ENCODE results near the gene MT1F.
"Not testable (repeated sequence)": the region's sequence is repeated elsewhere in the genome, so short reads cannot be mapped to it uniquely, and the experiment has no call there.

MT1F gene

DNA sequence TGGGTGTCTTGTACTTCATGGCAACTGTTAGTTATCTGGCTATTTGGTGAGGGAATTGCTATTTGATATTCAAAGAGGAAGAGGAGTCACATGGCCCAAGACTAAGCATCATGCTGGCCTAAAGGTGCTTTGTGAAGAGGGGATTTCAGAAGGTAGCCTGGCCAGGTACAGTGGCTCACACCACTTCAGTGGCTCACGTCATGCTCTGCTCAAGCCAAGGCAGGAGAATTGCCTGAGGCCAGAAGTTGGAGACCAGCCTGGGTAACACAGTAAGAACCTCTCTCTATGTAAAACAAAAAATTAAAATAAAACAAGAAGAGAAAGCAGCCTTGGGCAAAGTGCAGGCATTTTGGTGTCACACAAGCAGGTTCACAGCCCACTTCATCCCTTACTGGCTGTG, 12.4 kb upstream of the MT1F start:
- no peak for DNase-seq

DNA sequence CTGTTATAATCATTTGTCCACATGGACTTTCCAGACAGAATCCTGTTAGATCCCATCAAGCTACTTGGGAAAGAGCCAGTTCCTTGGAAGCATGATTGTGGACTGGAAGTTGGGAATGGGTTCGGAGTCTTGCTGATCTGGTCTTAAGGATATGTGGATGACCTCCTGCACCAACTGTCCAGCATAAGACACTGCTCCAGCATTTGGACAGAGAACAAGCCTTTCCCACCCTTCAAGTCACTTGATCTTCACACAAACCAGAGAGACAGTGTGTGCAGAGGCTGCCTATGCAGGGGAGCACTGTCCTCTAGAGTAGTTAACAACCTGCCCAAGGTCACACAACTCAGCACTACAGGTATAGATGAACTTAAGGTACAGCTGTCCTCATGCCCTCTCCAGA, 11.9 kb upstream of the MT1F start:
- no peak for DNase-seq

DNA sequence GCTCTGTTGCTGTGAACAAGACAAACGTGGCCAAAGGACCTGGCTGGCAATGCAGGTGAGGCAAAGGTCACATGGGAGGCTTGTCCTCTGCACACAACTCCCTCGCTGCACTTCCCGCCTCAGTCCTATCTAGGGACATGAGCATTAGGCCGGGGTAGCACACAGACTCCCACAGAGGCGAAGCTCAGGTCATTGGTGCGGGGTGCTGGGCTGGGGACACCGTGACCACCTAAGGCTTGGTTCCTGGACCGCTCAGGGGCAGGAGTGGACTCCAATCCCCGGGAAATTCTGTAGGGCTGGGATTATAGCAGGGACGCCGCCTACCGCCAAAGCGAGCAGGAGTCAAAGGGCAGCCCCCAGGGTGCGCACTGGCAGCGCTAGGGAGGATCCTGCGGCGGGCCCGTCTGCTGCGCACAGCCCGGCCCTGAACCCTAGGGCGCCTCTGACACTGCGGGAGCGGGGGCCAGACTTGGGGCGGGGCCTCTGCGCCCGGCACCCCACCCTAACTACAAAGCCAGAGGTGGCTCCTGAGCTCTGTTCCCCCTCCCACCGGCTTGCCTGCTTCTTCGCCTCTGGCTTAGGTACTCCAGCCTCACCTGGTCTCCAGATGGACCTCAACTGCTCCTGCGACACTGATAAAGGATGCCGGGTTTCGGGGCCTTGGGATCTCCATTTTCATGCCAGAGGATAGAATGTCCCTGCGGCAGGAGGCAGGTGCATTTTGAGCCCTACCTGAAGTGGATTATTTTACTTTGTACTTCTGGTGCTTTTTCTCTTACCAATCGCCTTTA, 9.9 kb upstream of the MT1F start:
- DNase-seq: no peak

DNA sequence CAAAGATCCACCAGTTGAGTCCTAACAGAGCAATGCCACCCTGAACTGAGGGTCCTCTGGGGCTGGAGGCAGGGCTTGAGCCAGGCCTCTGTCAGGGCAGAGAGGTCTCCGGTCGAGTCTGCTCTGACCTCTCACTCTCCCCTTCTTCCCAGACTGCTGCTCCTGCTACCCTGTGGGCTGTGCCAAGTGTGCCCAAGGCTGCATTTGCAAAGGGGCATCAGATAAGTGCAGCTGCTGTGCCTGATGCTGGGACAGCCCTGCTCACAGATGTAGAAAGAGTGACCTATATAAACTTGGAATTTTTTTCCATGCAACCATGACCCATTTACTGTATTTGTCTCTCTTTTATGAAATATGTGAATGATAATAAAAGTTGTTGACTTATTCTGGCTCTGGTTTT, 8.5 kb upstream of the MT1F start:
- no peak for DNase-seq

DNA sequence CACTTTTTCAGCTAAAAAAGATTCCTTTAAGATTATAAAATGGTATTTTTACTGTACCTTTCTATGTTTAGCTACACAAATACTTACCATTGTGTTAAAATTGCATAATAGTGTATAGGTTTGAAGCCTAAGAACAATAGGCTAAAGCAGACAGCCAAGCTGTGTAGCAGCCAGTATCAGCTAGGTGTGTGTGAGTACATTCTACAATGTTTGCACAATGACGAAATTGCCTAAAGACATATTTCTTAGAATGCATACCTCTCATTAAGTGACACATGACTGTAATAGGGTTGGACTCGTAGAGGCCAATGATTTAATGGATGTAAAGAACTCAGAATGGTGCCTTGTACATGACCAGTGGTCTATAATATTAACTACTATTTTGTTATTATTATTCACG, 7.9 kb upstream of the MT1F start:
- DNase-seq: no peak

DNA sequence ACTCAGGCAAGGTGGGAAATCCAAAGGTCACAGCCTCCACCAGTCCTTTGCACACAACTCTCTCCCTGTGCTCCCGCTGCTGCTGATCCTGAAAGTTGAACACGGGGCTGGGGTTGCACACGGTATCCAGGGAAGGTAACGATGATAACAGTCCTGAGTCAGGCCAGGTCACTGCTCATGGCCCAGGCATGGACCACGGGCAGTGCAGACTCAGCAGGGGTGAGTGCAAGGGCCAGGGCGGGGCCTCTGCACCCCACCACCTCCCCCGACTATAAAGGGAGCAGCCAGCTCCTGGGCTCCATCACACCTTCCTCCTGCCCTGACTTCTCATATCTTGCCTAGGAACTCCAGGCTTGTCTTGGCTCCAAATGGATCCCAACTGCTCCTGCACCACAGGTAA, 6.2 kb upstream of the MT1F start, which contains the start of gene MT1B:
TSS of gene MT1B (plus strand) at position 301 of the 400 bp plus-strand sequence. CDS start at position 369, 68 bp downstream.
- DNase-seq: no peak

DNA sequence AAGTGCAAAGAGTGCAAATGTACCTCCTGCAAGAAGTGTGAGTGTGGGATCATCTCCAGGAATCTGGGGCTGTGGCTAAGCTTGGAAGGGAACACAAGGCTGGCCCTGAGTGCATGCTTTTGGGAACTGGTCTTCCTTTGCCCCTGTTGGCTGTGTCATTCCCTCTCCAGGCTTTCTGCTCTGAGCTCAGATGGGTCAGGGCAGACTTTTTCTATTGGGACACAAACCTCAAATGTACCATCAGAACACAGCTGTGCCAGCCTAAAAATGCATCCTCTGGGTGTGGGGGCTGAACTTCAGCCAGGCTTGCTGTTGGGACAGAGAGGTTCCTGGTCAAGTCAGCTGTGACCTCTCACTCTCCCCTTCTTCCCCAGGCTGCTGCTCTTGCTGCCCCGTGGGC, 5.2 kb upstream of the MT1F start:
- no peak for DNase-seq

DNA sequence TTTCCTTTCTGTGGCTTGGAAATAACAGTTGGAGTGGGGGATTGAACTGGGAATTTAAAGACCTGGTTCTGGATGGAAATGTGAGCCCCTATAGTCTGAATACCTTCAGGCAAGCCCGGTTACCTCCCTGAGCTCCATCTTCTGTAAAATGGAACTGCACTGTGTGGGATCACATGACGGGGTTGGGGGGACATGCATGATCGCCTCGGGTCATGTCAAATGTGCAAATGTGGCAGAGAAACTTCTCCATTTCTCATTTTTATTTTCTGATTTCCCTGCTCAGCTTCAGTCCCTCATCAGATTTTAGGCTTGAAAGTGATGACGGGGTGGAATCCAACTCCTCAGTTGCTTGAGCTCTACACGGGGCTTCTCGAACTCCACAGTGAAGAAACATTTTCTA, 4.5 kb upstream of the MT1F start:
- no peak for DNase-seq

DNA sequence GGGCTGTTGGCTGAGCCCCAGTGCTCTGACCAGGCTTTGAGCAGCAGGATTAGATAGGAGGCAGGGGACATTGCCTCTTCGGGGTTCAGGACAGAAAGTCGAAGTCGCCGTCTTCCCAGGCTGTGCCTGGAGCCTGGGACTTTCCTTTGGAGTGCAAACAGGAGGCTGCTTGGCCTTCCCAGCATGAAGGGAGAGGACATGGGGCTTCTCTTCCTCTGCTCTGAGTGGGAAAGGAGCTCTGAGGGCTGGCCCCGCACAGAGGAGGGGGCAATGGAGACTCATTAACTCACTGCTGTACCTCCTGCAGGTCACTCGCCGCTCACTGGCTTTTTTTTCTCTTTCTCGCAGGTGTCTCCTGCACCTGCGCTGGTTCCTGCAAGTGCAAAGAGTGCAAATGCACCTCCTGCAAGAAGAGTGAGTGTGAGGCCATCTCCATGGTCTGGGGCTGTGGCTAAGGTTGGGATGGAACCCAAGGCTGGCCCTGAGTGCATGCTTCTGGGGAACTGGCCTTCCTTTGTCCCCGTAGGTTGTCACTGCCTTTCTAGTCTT, 642 bp downstream of the MT1F start:
- no peak for DNase-seq

DNA sequence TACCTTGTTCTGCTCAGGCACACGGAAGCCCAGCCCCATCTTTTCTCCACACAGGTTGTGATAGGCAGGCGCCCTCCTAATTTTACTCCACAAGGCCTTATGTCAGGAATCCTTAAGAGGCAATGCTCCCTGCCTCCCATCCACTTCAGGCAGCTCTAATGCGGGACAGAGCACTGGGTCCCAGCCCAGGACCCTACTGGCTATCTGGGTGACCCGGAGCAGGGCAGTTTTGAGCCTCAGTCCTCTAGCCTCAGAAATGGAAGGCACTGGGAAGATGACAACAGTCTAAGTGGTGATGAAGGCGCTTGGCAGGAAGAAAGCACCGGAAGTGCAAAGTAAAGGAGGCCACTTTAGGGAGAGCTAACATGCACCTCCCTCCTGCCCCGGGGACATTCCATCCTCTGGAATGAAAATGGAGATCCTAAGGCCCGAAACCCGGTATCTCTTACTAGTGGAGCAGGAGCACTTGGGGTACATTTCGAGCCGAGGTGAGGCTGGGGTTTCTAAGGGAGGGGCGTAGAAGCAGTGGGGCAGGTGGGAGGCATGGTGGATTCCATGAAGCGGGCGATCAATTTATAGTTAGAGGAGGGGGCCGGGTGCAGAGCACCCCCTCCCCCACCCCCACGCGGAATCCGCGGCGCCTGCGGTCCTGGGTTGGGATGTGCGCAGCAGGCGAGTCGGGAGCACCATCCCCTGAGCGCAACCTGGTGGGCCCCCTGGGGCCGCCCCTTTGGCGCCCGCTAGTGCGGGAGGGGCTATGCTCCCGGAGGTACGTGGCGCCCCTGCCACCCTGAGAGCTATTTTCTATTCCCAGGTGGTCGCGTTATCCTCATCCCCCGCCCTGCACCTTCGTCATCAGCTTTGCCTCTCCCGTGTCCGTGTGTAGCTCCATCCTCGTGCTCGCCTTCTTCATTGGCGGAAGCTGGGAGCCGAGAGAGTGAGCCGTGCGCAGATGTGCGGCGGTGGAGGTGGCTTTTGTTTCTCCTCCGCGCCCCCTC, 4.9 kb downstream of the MT1F start:
- no peak for DNase-seq

DNA sequence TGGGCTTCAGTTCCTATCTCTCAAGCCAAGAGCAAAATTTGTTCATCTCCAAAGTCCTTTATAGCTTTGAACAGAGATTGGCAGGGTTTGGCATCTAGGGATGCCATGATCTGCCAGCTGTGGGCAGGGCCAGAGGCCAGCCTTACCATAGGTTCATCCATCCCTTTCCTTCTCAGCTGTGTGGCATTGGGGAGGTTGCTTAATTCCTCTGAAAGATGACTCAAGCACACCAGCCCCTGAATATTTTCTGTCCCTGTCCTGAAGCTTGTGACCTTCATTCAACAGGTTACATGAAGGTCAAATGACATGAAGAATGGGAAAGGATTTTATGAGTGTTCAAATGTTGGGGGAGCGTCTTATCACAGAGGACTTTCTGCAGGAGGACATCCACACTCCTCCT, 6.7 kb downstream of the MT1F start:
- DNase-seq: no peak

DNA sequence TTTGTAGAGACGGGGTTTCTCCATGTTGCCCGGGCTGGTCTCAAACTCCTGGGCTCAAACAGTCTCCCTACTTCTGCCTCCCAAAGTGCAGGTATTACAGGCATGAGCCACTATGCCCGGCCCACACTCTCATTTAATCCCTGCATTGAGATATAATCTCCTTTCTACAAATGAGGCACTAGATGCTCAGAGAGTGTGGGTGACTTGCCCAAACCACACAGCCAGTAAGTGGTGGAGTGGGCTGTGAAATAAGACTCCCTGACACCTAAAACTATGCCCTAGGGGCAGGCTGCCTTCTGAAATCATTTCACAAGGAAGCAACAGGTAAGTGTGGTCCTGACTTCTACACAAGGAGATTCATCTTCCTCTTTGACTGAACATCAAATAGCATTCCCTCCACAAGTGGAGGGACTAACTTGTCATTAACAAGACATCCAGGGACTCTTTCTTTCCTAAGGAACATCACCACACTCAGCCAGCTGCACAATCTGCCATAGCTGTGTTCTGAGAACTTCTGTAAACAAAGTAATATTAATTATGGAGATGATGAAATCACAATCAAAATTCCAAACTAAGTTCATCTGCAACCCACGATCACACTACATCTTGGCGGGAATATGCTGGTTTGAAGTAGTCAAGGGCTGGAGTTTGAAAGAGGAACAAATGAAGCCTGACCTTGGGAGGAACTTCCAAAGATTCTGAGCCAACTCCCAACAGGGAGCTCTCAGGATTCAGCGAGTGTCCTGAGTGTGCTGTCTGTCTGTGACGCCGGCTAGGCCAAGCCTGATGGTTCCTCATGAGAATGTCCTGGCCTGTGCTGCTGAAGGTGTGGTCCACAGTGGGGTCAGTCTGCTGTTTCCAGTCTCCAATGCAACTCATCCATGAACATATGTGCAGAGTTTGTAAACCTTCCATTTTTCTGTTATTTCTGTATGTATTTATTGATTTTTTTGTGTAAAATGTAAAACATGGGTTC, 7.8 kb downstream of the MT1F start:
- not testable (repeated sequence) for DNase-seq

DNA sequence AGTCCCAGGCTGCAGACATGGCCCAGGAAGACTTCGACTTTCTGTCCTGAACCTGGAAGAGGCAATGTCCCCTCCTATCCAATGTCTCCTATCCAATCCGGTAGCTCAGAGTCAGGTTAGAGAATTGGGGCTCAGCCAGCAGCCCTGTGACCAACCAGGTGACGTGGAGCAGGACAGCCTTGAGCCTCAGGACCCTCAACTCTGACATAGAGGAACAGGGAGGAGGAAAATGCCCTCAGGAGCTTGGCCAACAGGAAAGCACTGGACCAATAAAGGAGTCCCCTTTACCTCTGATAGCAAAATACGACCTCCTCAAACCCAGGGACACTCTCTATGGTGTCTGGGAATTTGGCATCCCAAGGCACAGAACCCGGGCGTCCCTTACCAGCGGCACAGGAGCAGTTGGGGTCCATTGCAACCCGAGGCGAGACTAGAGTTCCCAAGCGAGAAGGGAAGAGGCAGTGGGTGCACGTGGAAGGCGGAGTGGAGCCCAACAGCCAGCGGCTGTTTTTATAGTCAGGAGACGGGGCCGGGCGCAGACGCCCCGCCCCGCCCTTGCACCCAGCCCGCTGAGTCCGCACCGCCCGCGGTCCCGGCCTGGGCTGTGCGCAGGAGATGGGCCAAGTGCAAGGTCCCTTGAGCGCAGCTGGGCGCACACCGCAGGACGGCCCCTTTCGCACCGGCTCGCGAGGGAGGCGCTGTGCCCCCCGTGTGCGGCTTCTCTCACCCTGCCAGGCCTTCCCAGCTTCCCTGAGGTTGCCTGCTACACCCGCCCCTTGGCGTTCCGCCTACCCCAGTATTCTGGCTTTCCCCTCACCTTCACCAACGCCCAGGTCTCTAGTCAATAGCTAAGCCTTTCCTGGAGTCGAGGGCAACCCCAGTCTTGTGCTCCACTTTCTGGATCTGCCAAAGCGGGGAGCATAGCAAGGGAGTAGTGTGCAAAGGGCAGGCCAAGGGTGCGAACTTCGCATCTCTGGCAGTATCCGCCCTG, 10.1 kb downstream of the MT1F start, which contains the start of gene MT1G:
TSS of gene MT1G (minus strand) at position 485 of the 991 bp plus-strand sequence. CDS start at position 413, 72 bp downstream.
- peak; percentile 29 for DNase-seq

DNA sequence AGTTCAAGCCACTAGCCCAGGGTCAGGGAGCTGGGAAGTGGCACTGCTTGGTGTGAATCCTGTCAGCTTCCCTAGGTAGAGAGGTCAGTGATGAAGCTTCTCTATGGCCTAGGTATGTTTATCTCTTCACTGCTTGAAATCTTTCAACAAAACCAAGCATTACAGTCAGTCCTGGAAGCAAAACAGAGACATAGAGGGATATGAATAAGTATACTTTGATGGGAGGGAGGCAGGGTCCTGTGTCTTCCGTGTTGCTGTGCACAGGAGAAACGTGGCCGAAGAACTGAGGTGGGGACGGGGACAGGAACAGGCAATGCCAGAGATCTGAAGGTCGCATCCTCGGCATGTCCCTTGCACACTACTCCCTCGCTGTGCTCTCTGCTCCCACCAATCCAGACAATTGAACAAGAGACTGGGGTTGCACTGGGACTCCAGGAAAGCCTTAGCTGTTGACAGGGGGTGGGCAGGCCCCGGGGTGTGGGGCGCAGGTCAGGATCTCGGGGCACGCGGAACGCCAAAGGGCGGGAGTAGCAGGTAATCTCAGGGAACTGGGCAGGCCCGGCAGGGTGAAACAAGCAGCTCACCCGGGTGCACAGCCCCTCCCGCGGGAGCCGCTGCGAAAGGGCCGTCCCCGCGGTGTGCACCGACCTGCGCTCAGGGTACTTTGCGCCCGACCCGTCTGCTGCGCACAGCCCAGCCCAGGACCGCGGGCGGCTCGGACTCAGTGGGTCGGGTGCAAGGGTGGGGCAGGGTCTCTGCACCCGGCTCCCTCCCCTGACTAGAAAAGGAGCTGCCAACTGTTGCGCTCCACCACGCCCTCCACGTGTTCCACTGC, 11.5 kb downstream of the MT1F start, which contains the start of gene MT1H:
TSS of gene MT1H (plus strand) at position 810 of the 835 bp plus-strand sequence. CDS start 71 bp downstream, outside the sequence.
- DNase-seq: no peak

DNA sequence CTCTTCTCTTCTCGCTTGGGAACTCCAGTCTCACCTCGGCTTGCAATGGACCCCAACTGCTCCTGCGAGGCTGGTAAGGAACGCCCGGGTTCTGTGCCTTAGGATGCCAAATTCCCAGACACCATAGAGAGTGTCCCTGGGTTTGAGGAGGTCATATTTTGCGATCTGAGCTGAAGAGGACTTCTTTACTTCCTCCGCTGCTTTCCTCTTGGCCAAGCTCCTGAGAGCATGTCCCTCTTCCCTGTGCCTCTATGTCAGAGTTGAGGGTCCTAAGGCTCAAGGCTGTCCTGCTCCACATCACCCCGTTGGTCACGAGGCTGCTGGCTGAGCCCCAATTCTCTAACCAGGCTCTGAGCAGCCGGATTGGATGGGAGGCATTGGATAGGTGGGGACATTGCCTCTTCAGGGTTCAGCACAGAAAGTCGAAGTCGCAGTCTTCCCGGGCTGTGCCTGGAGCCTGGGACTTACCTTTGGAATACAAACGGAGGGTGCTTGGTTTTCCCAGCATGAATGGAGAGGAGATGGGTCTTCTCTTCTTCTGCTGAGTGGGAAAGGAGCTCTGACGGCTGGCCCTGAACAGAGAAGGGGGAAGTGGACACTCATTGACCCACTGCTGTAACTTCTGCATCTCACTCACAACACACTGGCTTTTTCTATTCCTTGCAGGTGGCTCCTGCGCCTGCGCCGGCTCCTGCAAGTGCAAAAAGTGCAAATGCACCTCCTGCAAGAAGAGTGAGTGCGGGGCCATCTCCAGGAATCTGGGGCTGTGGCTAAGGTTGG, 12.3 kb downstream of the MT1F start:
- DNase-seq: no peak

DNA sequence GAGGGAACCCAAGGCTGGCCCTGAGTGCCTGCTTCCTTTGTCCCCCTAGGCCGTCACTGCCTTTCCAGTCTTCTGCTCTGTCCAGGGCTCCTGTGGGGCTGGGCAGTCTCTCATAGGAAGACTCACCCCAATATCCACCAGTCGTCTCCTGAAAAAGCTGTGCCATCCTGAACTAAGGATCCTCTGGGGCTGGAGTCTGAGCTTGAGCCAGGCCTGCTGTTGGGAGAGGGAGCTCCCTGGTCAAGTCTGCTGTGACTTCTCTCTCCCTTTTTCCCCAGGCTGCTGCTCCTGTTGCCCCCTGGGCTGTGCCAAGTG, 12.8 kb downstream of the MT1F start:
- no peak for DNase-seq

DNA sequence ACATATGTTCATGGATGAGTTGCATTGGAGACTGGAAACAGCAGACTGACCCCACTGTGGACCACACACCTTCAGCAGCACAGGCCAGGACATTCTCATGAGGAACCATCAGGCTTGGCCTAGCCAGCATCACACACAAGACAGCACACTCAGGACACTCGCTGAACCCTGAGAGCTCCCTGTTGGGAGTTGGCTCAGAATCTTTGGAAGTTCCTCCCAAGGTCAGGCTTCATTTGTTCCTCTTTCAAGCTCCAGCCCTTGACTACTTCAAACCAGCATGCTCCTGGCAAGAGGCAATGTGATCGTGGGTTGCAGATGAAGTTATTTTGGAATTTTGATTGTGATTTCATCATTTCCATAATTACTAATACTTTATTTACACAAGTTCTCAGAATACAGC, 13.9 kb downstream of the MT1F start:
- DNase-seq: not testable (repeated sequence)

DNA sequence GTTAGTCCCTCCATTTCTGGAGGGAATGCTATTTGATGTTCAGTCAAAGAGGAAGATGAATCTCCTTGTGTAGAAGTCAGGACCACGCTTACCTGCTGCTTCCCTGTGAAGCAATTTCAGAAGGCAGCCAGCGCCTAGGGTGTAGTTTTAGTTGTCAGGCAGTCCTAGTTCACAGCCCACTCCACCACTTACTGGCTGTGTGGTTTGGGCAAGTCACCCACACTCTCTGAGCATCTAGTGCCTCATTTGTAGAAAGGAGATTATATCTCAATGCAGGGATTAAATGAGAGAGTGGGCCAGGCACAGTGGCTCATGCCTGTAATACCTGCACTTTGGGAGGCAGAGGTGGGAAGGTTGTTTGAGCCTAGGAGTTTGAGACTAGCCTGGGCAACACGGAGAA, 14.4 kb downstream of the MT1F start:
- DNase-seq: not testable (repeated sequence)
